GM18873 (cell line): Measurements from ENCODE around the gene ARID4B.
A peak's percentile ranks its signal among the peaks of the same experiment; 100 is the strongest.

Experiments
- ATAC-seq: cut with Tn5 transposase; IDR thresholded peaks from one replicate; pipeline ENCODE4 v1.9.1; 2021; ENCODE audit warnings: mild to moderate bottlenecking, moderate library complexity, moderate number of reproducible peaks; ENCODE audit not compliant: unreplicated experiment, low FRiP score

The ARID4B gene

DNA sequence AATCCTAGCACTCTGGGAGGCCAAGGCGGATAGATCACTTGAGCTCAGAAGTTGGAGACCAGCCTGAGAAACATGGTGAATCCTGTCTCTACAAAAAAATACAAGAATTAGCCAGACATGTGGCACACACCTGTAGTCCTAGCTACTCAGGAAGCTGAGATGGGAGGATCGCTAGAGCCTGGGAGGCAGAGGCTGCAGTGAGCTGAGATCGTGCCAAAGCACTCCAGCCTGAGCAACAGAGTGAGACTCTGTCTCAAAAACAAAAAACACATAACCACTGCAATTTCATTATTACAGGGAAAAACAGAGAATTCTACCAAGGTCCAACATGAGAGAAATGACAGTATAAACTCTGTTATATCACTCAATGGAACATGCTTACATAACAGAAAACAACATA, 194.9 kb downstream of the ARID4B start:
- ATAC-seq: no peak

GRCh38 chr1:235131961-235132360, 196.0 kb downstream of the ARID4B start:
- ATAC-seq: no peak

GRCh38 chr1:235130766-235131270, 197.2 kb downstream of the ARID4B start:
- ATAC-seq: no peak

DNA sequence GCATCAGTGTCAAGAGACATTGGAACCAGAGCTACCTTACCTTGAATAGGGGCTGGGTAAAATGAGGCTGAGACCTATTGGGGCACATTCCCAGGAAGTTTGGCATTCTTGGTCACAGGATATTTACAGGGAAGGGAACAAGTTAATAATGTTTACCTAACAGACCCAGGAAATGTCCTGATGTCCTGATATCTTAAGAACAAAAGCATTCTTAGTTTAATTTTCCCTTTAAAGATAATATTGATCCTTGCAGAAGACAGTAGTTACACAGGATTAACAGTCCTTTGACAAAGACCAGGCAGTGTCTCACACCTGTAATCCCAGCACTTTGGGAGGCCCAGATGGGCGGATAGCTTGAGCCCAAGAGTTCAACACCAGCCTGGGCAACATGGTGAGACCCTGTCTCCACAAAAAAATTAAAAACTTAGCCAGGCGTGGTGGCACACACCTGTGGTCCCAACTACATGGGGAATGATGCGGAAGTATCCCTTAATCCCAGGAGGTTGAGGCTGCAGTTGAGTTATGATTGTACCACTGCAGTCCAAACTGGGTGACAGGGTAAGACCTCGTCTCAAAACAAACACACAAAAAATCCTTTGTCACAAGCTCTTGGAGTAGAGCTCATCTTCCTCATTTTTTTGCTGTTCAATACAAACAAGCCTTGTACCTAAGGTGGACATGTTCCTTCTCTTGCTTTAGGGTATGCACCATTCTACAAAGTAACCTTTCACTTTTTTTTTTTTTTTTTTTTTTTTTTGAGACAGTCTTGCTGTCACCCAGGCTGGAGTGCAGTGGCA, 198.0 kb downstream of the ARID4B start:
- ATAC-seq: no peak

DNA sequence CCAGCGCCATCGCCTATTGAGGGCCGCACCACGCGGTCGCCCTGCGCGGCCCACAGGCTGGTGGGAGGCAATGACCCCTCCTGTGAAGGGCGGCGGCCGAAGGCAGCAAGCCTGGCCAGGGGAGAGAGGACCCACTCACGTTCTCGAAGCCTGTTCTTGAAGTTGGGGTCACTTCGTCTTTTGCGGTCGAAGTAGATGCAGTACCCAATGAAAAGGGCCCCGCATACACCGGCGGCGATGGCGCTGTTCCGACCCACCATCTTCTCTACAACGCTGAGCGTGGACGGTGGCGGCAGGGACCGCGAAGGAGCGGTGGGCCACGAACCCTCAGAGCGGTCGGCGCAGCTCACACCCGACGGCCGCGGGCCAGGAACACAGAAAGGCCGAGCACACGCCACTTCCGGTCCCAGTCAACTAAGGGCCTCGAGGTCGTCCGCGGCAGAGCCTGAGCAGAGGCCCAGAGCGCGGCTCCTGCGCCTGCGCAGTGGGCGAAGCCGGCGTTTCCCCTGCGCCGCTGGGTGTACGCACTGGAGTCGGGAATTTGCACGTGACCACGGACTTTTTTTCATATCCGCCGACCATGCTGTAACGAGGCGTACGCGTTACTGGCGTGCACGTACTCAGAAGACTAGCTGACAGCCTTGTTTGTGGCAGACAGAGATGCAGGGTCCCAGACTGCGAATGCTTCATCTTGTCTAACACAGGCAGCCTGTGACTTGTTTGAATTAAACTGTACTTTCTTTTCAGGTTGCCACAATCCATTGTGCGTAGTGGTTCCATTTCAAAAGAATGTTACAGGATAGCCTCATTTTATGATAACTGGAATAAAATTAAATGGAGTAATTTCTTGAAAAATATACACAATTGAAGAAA, 199.3 kb downstream of the ARID4B start, which contains the start of gene TOMM20:
Gene TOMM20 (minus strand): TSS at position 382 of the 873 bp plus-strand sequence. CDS start 122 bp downstream, at position 260.
- ATAC-seq: peak; percentile 82

DNA sequence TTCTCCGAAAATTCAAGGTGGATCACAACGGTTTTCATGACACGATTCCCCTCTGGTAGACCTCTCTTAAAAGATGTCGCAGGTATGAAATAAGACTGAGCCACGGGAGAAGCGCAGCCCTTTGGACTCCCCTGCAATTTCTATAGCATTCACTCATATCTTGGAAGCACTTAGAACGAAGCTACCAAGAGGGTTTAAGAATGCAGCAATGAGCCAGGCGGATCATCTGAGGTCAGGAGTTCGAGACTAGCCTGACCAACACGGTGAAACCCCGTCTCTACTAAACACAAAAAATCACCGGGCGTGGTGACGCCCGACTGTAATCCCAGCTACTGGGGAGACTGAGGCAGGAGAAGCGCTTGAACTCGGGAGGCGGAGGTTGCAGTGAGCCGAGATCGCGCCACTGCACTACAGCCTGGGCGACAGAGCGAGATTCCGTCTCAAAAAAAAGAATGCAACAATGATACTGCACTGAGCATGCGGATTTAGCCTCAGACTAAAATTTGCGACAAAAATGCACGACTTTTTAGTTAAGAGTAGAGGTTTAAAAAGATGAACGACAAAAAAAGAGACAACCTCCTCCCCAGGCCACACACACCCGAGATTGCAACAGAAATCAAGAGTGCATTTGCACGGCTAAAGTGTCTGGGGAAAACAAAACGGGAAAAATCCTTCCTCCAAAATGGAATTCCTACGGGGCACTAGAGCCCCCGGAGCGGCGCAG, 200.1 kb downstream of the ARID4B start:
- ATAC-seq: no peak

GRCh38 chr1:235127203-235127602, 200.8 kb downstream of the ARID4B start:
- ATAC-seq: no peak

GRCh38 chr1:235124665-235125064, 203.3 kb downstream of the ARID4B start:
- ATAC-seq: no peak

- no peak for ATAC-seq
These were observed 203.9 kb downstream of the ARID4B start for GRCh38 chr1:235124111-235124510.

DNA sequence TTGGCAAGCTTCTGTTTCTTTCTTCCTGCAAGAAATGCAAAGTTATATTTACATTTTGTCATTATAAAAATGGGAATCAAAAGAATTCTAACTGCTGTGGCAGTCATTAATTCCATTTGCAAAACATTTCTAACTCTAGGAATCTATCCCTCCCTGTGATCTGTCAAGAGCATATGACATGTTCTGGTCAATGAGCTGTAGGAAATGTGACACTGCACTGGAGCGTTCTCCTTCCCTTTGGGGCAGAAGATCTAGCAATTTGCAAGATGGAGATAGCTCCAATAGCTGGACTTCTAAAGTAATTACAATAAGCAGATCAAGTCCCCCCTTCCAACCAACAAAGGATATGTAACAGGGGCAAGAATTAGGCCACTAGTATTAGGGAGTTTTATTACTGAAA, 205.6 kb downstream of the ARID4B start:
- ATAC-seq: no peak
